Measurements from ENCODE around the gene MCTP1.

GRCh38 chr5:94802450-94802849 is 482.4 kb downstream of the MCTP1 start:
- no peak for TF ChIP-seq POLR2A (IDR thresholded peaks at IDR 0.05; ENCODE audit: control extremely low read depth in 1 of 2, low read depth in 2 of 2, low read length in 2 of 2)
- TF ChIP-seq EZH2 (IDR thresholded peaks at IDR 0.05; ENCODE audit: low read depth, low read length, severe bottlenecking) = no peak
- no peak for TF ChIP-seq POLR2AphosphoS5 (IDR thresholded peaks at IDR 0.05; ENCODE audit: low read depth, low read length)
- no peak for TF ChIP-seq CTCF (IDR thresholded peaks at IDR 0.05; ENCODE audit: control extremely low read depth in 1 of 3, insufficient read depth in 1 of 3, low read depth in 1 of 3, low read length in 3 of 3)
- TF ChIP-seq TEAD4 (IDR thresholded peaks at IDR 0.05; ENCODE audit: low read depth, low read length) = no peak
- no peak for TF ChIP-seq RFX5 (IDR thresholded peaks at IDR 0.05; ENCODE audit: borderline replicate concordance, low read depth, low read length)
- TF ChIP-seq EP300 (IDR thresholded peaks at IDR 0.05; ENCODE audit: borderline replicate concordance in 1 of 2, low read depth in 2 of 2, low read length in 2 of 2) = no peak
- no peak for TF ChIP-seq ZNF274 (IDR thresholded peaks at IDR 0.05; ENCODE audit: borderline replicate concordance, extremely low read depth, low read length)
- no peak for TF ChIP-seq HDAC2 (IDR thresholded peaks at IDR 0.05; ENCODE audit: borderline replicate concordance in 1 of 2, low read depth in 2 of 2, low read length in 2 of 2)
- no peak for TF ChIP-seq GABPA (IDR thresholded peaks at IDR 0.05; ENCODE audit: borderline replicate concordance, insufficient read depth, low read length)
- no peak for TF ChIP-seq MAX (IDR thresholded peaks at IDR 0.05)
- TF ChIP-seq CHD2 (IDR thresholded peaks at IDR 0.05; ENCODE audit: low read length) = no peak
- TF ChIP-seq CREB1 (IDR thresholded peaks at IDR 0.05) = no peak
- TF ChIP-seq ASH2L (IDR thresholded peaks at IDR 0.05; ENCODE audit: low read length) = no peak

Data from H1 (cell line).